GM21360 (cell line): ENCODE results near the gene CTSA.

Experiments used
- ATAC-seq: cut with Tn5 transposase; IDR thresholded peaks from one replicate; pipeline ENCODE4 v1.9.1; 2021; ENCODE audit warnings: mild to moderate bottlenecking, moderate library complexity; ENCODE audit not compliant: unreplicated experiment

CTSA gene

DNA sequence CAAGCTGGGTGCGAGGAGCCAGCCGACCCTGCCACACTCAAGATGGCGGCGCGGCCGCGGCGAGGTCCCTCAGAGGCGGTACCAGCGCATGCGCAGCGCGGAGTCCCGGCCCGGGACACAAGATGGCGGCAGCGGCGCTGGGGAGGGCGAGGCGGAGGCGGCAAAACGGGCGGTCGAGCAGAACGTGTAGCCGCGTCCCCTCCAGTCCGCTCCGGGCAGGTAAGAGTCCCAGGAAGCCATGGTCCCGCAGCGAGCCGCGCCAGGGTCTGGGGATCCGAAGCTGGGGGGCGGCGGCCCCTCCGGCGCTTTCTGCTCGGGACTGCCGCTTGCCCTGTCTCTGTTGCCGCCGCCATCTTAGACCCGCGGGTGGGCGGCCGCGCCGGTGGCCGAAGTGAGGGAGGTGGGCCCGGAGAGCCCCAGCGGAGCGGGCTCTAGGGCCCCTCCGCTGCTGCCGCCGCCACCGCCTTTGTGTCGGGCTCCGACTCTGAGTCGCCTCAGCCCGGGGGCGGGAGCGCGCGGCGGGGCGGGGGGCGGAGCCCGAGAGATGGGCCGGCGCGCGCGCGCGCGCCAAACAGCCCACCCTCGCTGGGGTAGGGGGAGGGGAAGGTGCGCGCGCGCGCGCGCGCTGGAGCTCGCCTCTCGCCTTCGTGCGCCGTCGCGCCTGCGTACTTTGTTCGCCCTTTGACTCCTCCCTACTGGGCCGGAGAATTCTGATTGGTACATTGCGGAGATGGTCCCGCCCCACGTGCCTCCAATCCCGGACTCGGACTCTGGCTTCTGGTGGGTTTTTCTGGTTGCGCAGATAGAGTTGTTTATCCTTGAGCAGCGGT, 43.7 kb downstream of the CTSA start, which contains the start of gene PCIF1:
PCIF1 (plus strand) TSS at position 98 of the 830 bp plus-strand sequence. CDS start 4,317 bp downstream, outside the sequence.
- peak; percentile 73 for ATAC-seq

DNA sequence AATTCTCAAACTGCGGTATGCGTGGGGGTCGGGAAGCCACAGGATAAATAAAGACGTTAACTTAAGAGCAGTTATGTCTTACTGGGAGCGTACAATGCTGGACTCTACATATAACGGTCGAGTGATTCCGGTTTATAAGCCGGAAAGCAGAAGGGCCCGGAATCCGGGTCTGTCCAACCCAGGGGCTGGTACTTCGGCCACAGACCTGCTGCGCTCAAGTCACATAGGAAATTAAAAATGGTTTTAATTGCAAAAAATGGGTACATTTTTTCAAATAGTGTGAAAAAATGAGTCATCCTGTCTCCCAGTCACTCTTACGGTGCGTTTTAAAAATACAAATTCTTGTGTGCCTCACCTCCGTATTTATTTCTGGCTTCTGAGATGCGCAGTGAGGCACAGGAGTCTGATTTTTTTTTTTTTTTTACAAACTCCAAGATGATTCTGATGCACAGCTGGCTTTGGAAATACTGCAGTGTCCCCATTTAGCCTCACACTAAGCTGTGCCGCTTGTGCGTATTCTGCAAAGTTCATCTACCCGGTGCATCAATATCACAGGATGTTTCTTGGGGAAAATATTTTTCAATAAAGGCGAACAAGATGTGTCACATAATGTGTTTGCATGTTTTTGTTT, 44.4 kb downstream of the CTSA start:
- peak; percentile 17 for ATAC-seq

DNA sequence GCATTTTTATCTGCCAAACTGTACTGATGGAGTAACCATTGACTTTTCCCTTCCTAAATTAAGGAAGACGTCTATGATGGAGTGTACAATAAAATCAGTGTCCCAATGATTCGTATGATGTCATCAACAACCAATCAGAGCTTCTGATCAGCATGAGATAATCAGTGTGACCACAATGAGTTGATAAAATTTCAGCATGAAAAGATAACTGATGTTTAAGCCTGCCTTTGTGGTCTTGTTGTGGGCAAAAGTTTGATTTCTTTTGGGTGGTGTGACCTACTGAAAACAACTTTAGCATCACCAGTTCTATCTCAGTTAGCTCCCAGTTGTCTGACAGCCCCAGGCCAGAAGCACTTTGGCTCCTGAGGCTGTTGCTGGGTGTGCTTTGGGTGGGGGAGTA, 46.6 kb downstream of the CTSA start:
- no peak for ATAC-seq

DNA sequence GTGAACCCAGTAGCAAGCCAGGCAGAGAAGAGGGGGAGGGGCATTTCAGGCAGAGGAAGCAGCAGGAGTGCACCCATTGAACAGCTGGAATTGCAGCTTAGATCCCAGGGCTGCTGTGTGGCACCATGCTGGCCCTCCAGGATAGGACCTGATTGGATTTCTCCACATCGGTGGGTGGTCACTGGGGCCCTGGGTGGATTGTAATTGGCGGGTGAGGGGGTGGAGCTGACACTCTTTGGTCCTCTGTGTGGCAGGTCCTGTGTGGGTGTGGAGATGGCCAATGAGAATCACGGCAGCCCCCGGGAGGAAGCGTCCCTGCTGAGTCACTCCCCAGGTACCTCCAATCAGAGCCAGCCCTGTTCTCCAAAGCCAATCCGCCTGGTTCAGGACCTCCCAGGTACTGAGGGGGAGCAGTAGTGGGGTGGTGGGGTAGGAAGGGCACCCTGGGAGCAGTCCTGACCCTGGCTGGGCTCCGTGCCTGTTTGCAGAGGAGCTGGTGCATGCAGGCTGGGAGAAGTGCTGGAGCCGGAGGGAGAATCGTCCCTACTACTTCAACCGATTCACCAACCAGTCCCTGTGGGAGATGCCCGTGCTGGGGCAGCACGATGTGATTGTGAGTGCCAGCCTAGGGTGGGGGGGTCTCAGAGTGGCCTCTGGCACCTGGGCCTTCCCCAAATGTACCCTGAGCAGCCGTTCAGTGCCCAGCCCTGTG, 47.7 kb downstream of the CTSA start:
- no peak for ATAC-seq

DNA sequence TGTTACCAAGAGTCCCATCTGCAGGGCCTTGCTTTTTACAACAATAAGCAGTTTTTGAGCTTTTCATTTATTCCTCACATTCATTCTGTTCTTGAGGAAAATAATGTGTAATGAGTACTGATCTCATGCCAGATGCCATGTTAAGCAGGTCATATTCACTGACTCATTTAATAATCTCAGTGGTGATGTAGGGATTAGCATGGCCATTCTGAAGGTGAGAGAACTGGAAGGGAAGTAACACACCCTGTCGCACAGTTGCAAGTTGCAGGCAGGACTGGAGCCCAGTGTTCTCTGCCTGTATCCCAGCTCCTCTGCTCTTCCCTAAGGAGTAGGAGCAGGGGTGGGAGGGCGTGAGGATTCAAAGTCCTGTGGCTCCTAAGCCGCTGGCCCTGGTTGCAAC, 48.9 kb downstream of the CTSA start:
- ATAC-seq = no peak

DNA sequence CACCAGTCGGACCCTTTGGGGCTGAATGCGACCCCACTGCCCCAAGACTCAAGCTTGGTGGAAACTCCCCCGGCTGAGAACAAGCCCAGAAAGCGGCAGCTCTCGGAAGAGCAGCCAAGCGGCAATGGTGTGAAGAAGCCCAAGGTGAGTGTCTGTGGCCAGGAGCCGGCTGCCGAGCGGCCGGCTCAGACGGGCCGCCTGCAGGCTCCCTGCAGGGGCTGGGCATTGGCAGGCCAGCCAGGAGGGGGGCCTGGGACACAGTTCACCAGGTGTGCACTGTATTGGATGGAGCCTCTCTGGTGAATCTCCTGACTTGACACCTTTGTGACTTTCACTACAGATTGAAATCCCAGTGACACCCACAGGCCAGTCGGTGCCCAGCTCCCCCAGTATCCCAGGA, 49.3 kb downstream of the CTSA start:
- ATAC-seq = no peak

DNA sequence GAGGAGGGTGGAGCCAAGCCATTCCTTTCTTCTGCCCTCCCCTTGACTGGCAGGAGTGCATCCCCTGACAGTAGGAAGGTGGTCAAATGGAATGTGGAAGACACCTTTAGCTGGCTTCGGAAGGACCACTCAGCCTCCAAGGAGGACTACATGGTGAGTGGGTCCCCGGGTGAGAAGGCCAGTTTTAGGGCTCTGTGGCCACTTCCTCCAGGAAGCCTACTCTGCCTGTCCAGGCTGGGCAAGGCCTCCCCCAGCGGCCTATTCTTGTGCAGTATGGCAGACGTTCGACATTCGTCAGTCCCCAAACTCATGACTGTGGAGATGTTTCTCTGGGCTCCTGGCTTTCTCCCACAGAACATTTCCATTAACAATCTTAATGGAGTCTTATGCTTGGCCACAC, 52.5 kb downstream of the CTSA start:
- ATAC-seq = no peak

DNA sequence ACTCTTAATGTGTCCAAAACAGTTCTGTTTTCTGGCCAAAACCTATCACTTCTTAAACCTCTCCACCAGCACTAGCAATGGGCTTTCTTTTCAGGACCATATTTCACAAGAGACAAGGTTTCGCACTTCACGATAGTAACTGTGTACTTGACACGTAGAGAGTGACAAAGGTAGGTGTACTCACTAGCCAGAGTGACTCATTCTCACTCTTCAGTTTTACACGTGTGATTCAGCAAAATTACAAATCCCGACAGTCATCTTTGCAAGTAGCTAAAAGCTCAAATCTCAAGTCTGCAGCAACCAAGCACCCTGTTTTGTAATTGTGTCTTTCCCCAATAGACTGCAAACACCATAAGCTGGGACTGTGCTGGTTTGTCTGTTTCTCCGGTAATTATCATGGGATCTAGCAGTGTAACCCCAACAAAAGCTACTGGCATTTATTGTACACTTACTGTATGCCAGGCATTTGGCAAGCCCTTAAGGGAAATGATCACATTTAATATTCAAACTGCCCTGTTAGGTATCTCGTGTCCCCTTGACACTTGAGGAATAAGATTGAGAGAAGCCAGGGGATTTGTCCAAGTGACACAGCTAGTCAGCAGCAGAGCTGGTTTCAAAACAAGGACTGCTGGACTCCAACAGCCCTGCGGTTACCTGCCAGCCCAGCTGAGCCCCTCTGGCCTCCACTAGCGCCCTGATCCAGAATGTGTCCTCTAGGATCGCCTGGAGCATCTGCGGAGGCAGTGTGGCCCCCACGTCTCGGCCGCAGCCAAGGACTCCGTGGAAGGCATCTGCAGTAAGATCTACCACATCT, 53.2 kb downstream of the CTSA start:
- no peak for ATAC-seq

DNA sequence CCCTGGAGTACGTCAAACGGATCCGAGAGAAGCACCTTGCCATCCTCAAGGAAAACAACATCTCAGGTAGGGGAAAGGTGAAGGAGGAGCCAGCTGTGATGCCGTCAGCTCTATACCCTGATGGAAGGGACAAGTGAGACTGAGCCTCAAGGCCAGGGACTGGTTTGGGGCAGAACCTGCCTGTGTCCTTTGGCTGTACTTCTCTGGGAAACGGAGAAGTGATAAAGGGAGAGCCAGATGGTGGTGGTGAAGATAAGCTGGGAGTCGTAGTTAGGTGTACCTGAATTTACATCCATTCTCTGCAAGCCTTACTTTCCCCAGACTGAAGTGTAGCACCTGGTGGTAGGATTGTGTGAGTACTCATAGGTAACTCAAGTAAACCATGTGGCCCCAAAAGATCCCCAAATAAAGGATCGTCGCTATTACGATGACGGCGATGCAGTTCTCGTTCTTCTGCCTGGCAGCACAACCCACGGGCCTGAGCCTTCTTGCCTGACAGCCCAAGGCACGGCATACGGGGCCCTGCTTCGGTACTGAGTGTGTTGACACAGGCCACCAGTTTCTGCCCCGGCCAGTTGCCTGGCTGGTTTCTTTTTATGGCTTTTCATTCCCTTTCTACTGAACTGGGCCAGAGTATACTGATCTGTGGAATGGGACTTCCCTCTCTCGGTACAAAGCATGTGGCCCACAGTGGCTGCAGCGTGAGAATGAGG, 54.0 kb downstream of the CTSA start:
- ATAC-seq = no peak

DNA sequence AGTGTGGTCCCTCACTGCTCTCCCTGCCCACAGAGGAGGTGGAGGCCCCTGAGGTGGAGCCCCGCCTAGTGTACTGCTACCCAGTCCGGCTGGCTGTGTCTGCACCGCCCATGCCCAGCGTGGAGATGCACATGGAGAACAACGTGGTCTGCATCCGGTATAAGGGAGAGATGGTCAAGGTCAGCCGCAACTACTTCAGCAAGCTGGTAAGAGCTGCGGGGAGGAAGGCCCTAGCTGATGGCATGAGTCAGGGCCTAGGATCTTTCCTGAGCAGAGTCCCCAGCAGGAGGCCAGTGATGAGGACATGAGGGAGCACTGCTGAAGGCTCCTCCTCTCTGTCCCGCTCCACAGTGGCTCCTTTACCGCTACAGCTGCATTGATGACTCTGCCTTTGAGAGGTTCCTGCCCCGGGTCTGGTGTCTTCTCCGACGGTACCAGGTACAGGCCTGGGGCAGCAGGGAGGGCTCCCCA, 54.6 kb downstream of the CTSA start:
- no peak for ATAC-seq

DNA sequence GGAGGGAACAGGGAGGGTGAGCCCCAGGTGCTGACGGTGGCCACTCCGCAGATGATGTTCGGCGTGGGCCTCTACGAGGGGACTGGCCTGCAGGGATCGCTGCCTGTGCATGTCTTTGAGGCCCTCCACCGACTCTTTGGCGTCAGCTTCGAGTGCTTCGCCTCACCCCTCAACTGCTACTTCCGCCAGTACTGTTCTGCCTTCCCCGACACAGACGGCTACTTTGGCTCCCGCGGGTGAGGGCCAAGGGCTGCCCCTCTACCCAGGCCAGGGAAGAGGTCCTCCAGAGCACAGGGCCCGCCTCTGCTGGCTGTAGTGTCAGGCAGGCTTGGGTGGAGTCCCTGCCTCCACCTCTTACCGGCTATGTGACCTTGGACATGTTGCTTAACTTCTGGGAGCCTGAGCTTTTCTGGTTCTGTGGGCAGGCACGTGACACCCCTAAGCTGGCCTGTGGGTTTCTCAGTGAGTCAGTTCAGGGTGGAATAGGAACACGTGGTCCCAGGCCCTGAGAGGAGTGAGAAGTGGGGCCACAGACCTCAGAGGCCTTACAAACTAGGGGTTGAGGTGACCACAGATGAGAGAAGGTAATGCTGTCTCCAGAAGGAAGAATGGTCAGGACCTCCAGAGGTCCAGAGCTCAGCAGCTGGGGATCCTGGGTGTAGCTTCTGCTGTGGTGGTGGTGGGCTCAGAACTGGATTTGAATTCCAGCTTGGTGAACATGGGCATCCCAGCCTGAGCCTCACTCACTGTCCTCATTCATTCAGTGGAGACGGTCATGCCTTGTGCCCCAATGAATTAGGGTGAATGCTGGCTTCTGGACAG, 55.2 kb downstream of the CTSA start:
- no peak for ATAC-seq

DNA sequence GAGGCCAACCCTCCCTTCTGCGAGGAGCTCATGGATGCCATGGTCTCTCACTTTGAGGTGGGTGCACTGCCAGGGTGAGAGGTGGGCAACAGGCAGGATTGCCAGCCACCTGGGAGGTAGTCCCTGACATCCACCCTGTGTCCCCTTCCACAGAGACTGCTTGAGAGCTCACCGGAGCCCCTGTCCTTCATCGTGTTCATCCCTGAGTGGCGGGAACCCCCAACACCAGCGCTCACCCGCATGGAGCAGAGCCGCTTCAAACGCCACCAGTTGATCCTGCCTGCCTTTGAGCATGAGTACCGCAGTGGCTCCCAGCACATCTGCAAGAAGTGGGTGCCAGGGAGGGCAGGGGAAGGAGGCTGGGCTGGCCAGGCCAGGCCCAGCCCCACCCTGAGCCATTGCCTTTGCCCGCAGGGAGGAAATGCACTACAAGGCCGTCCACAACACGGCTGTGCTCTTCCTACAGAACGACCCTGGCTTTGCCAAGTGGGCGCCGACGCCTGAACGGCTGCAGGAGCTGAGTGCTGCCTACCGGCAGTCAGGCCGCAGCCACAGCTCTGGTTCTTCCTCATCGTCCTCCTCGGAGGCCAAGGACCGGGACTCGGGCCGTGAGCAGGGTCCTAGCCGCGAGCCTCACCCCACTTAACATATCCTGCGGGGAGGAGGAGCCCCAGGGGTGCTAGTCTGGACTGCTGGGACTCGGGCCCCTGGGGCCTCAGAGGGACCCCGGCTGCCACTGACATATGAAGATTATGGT, 56.2 kb downstream of the CTSA start:
- ATAC-seq = no peak

DNA sequence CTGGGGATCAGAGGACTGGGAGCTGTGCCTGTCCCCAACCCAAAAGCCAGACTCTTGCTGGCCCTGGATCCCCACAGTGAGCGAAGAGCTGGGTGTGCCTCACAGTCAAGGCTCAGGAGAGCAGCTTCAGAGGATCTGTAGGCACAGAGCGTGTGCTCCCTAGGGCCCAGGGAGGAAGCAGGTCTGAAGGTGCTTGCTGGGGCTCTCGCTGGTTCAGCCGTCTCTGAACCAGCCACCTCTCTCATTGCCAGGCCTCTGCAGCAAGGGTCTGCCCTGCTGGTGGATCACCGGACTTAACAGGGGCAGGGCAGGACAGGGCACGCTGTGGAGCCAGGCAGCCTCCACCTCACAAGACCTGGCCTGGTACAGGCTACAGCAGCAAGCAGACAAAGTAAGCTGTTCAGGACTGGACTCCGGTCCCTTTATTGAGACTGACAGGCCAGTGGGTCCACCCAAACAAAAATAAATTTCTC, 57.2 kb downstream of the CTSA start:
- ATAC-seq = no peak
